Measurements from ENCODE around the gene UBXN2A.

DNA sequence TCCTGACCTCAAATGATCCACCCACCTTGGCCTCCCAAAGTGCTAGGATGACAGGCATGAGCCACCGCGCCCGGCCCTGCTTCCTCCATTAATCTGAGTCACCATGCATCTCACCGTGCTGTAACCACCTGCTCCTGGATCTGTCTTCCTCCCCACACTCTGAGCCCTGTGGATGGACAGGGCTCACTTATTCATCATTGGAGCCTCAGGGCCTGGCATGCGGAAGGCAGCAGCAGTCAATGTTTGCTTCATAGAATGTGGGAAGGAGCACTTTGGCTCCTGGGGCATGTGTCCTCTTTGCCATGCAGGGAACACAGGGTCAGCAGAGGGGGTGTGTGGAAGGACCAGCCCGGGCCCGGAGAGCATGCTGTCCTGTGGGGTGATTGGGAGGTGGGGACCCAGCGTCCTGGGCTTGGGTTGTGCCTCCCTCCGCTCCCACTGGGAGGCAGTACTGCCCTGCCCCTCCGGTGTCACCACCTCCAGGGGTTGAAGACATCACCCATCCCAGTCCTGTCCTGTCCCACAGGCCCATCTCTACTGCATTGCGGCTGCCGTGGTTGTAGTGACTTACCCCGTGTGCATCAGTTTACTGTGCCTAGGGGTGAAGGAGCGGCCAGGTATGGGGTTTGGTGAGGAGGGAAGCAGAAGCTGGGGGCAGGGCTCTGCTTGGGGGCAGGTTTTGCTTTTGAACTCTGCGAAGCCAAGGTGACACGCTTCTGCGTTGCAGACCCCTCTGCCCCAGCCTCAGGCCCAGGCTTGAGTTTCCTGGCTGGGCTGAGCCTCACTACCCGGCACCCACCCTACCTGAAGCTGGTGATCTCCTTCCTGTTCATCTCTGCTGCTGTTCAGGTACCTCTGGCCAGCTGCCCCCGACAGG lies 81.1 kb downstream of the UBXN2A start:
- TF ChIP-seq, protein P1, sequence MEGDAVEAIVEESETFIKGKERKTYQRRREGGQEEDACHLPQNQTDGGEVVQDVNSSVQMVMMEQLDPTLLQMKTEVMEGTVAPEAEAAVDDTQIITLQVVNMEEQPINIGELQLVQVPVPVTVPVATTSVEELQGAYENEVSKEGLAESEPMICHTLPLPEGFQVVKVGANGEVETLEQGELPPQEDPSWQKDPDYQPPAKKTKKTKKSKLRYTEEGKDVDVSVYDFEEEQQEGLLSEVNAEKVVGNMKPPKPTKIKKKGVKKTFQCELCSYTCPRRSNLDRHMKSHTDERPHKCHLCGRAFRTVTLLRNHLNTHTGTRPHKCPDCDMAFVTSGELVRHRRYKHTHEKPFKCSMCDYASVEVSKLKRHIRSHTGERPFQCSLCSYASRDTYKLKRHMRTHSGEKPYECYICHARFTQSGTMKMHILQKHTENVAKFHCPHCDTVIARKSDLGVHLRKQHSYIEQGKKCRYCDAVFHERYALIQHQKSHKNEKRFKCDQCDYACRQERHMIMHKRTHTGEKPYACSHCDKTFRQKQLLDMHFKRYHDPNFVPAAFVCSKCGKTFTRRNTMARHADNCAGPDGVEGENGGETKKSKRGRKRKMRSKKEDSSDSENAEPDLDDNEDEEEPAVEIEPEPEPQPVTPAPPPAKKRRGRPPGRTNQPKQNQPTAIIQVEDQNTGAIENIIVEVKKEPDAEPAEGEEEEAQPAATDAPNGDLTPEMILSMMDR (IDR thresholded peaks at IDR 0.05), result peak in 1 of 3 experiments; percentile 3
- TF ChIP-seq POLR2A (IDR thresholded peaks at IDR 0.05), result no peak
